CD4-positive, alpha-beta T cell treated with Interleukin-21 for 1 hour (primary cell): Measurements from ENCODE around the gene CERS1.

Source experiments
- DNase-seq: peaks from one replicate; pipeline ENCODE4 v3.0.0-alpha.2; 2020

The CERS1 gene

DNA sequence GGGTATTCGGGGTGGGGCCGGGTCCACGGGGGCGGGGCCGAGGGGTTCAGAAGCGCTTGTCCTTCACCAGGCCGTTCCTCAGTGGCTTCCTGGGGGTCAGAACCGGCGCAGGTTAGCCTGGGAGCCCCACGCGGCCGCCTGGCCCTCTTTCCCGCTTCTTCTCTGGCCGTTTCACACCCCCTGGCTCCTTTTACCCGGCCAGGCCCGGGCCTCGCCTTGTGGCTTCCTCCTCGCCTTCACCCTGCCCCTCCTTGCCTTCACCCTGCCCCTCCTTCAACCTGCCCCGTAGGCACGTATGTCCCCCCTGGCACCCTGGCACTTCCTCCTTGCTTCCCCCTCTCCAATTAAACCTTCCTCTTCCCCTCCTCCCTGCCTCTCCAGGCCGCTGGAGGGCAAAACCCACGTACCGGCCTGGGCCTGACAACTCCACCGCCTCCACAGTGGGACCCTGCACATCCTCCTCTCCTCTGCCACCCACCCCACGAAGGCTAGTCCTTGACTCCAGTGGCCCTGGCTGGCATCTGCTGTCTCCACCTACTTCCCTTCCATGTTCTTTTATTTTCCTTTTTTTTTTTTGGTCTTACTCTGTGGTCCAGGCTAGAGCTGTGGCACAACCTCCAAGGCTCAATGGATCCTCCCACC is 25.3 kb downstream of the CERS1 start:
- DNase-seq, result no peak

DNA sequence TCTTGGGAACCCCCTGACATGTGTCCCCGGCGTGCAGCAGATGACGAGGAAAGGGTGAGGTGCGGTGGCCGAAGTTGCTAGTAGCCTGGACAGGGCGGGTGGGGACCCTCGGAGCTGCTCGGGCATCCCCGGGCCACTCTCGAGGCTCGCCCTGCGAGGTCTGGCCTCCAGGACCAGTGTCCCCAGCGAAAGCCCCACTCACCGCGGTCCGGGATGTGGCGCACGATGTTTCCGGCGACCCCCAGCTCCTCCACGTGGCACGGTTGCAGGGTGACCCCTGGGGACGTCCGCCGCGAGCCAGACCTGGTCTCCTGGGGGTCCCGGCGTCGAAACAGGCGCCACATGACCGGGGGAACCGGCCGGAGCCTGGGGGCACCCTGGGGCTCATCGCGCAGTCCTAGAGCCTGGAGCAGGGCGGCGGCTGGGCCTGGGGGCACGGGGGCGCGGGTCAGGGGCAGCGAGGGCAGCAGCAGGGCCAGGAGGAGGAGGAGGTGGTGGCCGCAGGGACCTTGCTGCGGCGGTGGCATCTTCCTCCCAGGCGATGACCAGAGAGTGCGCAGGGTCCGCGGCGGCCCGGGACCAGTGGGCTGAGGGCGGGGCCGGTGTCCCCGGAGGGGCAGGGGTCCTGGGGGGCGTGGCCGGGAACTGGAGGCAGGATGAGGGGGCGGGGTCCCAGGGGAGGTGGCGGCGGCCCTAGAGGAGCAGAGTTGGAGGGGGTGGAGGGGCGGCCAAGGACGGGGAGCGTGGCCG is 26.0 kb downstream of the CERS1 start:
- DNase-seq, result no peak

DNA sequence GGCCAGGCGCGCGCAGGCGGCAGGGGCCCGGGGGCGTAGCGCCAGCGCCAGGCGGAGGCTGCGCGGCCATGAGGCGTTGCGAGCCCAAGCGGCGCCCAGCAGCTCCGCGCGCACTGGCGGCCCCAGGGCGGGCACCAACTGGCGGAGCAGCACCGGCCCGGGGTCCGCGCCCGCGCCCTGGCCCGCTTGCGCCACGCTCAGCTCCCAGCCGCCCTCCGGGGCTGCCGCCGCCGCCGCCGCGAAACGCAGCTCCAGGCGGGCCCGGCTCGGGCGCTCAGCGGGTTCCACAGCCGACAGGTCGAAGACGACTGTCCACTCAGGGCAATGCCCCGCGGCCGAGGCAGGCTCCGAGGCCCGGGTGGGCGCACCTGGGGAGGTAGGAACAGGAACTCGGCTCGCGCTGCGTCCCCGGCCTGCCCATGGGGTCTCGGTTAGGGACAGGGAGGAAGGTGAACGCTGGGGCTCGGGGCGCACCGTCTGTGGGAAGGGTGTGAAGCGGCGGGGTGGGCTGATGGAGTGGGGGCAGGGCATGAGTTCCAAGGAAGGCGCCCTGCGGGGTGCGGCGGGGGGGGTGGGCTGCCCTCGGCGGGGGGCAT is 26.8 kb downstream of the CERS1 start:
- DNase-seq, result no peak

GRCh38 chr19:18868380-18869022 is 27.5 kb downstream of the CERS1 start:
- DNase-seq, result no peak

GRCh38 chr19:18867751-18868150 is 28.2 kb downstream of the CERS1 start:
- no peak for DNase-seq

GRCh38 chr19:18867199-18867598 is 28.8 kb downstream of the CERS1 start:
- no peak for DNase-seq

DNA sequence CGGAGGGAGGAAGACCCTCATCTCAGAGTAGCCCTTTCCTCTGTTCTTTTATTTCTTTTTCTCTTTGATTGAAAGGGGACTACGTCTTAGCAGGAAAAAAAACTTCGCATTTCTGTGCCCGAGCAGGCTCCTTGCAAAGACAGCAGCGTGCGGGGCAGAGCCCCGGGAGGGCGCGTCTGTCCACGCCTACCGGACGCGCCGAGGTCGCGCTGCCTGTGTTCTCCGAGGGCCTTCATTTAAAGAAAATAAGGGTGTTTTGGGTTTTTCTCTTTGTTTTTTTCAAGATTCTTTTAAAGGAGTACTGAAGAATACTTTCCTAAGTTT is 29.2 kb downstream of the CERS1 start:
- no peak for DNase-seq

- DNase-seq, result peak; percentile 62
Measured at GRCh38 chr19:18865973-18866799, 29.8 kb downstream of the CERS1 start.

- no peak for DNase-seq
Measured at GRCh38 chr19:18865106-18865972, 30.6 kb downstream of the CERS1 start.

- no peak for DNase-seq
Measured at GRCh38 chr19:18863843-18864362, 32.1 kb downstream of the CERS1 start.

GRCh38 chr19:18862976-18863842 is 32.7 kb downstream of the CERS1 start:
- no peak for DNase-seq

DNA sequence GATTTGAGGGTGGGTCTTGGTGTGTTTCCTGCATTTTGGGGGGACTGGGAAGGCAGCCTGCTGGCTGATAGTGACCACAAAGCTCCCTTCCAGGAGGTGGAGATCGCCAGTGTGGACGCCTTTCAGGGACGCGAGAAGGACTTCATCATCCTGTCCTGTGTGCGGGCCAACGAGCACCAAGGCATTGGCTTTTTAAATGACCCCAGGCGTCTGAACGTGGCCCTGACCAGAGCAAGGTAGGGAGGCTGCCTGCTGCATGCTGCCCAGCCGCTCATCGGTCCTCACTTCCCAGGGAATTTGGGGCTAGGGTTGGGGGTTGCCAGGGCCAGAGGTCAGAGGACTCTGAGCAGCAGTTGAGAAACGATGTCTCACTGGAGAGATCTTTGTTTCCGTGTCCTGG is 34.0 kb downstream of the CERS1 start:
- DNase-seq, result no peak

DNA sequence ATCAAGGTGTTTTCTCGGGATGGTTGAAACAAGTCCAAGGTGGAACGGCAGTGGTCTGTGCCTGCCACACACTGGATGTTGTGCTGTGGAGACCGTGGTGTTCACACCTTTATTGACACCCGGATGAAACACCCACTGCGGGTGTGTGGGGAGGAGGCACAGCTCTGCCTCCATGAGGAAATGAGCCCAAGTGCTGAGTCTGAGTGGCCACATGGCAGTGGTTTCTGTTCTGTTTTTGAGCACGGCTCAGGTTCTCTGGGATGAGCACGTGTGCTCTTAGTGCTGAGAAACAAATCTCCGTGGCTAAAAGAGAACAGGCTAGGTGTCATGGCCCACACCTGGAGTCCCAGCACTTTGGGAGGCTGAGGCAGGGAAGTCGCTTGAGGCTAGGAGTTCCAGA is 34.7 kb downstream of the CERS1 start:
- no peak for DNase-seq

GRCh38 chr19:18860725-18861124 is 35.2 kb downstream of the CERS1 start:
- no peak for DNase-seq

- DNase-seq, result no peak
Measured at GRCh38 chr19:18860302-18860700, 35.7 kb downstream of the CERS1 start.

- DNase-seq, result no peak
Measured at GRCh38 chr19:18859676-18860301, 36.2 kb downstream of the CERS1 start.

DNA sequence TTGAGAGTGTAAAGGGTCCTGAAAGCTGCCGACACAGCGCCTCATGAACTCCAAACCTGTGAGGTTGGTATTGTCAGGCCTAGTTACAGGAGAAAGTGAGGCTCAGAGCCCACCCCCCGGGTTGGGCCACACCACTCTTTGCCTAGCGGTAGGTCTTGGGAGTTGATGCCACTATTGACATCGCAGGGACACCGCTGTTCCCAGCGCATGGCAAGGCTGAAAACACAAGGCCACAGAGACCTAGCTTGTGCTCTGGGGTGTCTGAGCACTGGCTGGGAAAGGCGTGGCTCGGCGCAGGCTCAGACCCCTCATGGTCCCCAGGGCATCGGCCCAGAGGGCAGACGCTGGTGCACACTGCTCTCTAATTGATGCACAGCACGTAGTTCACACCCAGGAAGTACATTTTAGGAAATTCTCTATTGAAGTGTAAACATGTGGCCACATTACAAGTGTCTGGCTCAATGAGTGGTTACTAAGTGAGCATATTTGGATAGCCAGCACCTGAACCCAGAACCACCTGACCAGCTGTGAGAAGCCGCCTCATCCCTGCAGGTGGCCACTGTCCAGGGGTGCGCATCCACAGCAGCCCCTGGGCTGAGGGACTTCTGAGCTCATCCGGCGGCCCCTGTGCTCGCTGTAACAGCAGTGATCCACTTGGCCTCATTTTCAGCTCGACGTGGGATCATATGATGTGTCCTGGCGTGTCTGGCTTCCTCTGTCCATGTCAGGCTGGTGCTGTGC is 36.9 kb downstream of the CERS1 start:
- no peak for DNase-seq

DNA sequence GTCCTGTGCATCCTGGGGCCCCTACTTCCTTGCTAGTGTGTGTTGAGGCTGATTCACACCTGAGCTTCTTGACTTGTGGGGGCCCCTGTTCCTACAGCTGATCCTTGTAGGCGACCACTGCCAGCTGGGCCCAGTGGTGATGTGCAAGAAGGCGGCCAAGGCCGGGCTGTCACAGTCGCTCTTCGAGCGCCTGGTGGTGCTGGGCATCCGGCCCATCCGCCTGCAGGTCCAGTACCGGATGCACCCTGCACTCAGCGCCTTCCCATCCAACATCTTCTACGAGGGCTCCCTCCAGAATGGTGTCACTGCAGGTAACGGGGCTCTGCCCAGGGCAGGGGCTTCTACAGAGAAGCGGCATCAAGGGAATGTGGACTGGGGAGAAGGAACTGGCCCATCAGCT is 38.7 kb downstream of the CERS1 start:
- no peak for DNase-seq

GRCh38 chr19:18856385-18857126 is 39.4 kb downstream of the CERS1 start:
- no peak for DNase-seq
